Activated CD8-positive, alpha-beta T cell treated with anti-CD3 and anti-CD28 coated beads, Interleukin-2, amount 10 ng/mL, durations not matched to agents 7 days and 5 days (primary cell): ENCODE measurements around the gene SH3YL1. TPM values are rescaled to one million over a fixed set of nuclear protein-coding genes. Genes with fewer than 3 reads are reported as not detected.
A peak's percentile ranks its signal among the peaks of the same experiment; 100 is the strongest.

Experiments used
- ATAC-seq: fragments of 150-1000 bp; cut with Tn5 transposase; one replicate; pipeline ENCODE4 v1.10.0; 2021; ENCODE audit warnings: moderate library complexity
- CTCF ChIA-PET: fragments of 350-600 bp; sonication (Branson Sonifier 250); formaldehyde crosslinking; loops from one replicate; lab custom pipeline; 2021; ENCODE audit warnings: antibody characterized with exemption; lab: Charles Lee
- POLR2A ChIA-PET: fragments of 350-600 bp; sonication (Branson Sonifier 250); formaldehyde crosslinking; loops from one replicate; lab custom pipeline; 2021; ENCODE audit warnings: antibody characterized with exemption; lab: Charles Lee
- DNase-seq: peaks from one replicate; pipeline ENCODE4 v3.0.0-alpha.2; 2020
- H3K27ac Mint-ChIP-seq: one replicate; pipeline ENCODE4 v1.8.0; 2021; ENCODE audit warnings: mild to moderate bottlenecking, mixed read lengths
- H3K27me3 Mint-ChIP-seq: one replicate; pipeline ENCODE4 v1.8.0; 2021; ENCODE audit warnings: low read depth, mixed read lengths
- H3K36me3 Mint-ChIP-seq: one replicate; pipeline ENCODE4 v1.8.0; 2021; ENCODE audit warnings: low read depth, mixed read lengths
- H3K4me1 Mint-ChIP-seq: one replicate; pipeline ENCODE4 v1.8.0; 2021; ENCODE audit warnings: low read depth, mixed read lengths
- H3K4me3 Mint-ChIP-seq: one replicate; pipeline ENCODE4 v1.8.0; 2021; ENCODE audit warnings: mild to moderate bottlenecking, mixed read lengths
- H3K9me3 Mint-ChIP-seq: one replicate; pipeline ENCODE4 v1.8.0; 2022; ENCODE audit warnings: mixed read lengths; ENCODE audit not compliant: insufficient read depth
- total RNA-seq, 2 experiments: library from RNA; stranded (reverse); gene quantifications; one replicate each; pipeline ENCODE4 v1.2.3, GENCODE V29; 2021

Gene SH3YL1
- total RNA-seq, 2 experiments from 2014 or later: 10.9 to 13.2 TPM

- Mint-ChIP-seq H3K9me3 (peaks cover 16% of the 10 kb centered on the region), H3K27me3 (no peaks in the 10 kb centered on the region), H3K4me1 (no peaks in the 10 kb centered on the region), H3K27ac (no peak overlapping the region), H3K36me3 (peaks cover 13% of the 10 kb centered on the region), H3K4me3 (no peak overlapping the region)
- ChIA-PET POLR2A (no interaction called here), CTCF (interaction anchor here (1.3 kb wide), 1 partner anchor 382 kb away, joined by 3 read pairs; no protein-coding TSS in a partner anchor)
- DNase-seq: no peak
- no peak for ATAC-seq
Measured at GRCh38 chr2:254241-254640, 9.6 kb downstream of the SH3YL1 start.

- Mint-ChIP-seq H3K4me3 (no peak overlapping the region), H3K9me3 (peaks cover 11% of the 10 kb centered on the region), H3K36me3 (peaks cover 4% of the 10 kb centered on the region), H3K27ac (no peak overlapping the region), H3K4me1 (no peaks in the 10 kb centered on the region), H3K27me3 (no peaks in the 10 kb centered on the region)
- ChIA-PET CTCF (no interaction called here), POLR2A (no interaction called here)
- DNase-seq (no peak), ATAC-seq (no peak)
Measured at GRCh38 chr2:253202-253638, 10.6 kb downstream of the SH3YL1 start.

GRCh38 chr2:252001-252602 lies 11.7 kb downstream of the SH3YL1 start:
- no peaks in the 10 kb centered on the region for H3K4me1 Mint-ChIP-seq
- ATAC-seq: no peak
- no peaks in the 10 kb centered on the region for H3K36me3 Mint-ChIP-seq
- no peaks in the 10 kb centered on the region for H3K9me3 Mint-ChIP-seq
- H3K27me3 Mint-ChIP-seq: no peaks in the 10 kb centered on the region
- H3K27ac Mint-ChIP-seq: no peak overlapping the region
- H3K4me3 Mint-ChIP-seq: no peak overlapping the region
- ChIA-PET CTCF (no interaction called here), POLR2A (no interaction called here)
- DNase-seq: no peak

- no peak for DNase-seq
- no peaks in the 10 kb centered on the region for H3K9me3 Mint-ChIP-seq
- no peaks in the 10 kb centered on the region for H3K36me3 Mint-ChIP-seq
- peaks cover 3% of the 10 kb centered on the region for H3K4me1 Mint-ChIP-seq
- ChIA-PET POLR2A (no interaction called here), CTCF (interaction anchor here (1.1 kb wide), 1 partner anchor 35 kb away, joined by 5 read pairs; no protein-coding TSS in a partner anchor)
- H3K27ac Mint-ChIP-seq: no peak overlapping the region
- no peak overlapping the region for H3K4me3 Mint-ChIP-seq
- H3K27me3 Mint-ChIP-seq: no peaks in the 10 kb centered on the region
- no peak for ATAC-seq
Measured at GRCh38 chr2:249538-250042, 14.2 kb downstream of the SH3YL1 start.

- ChIA-PET POLR2A (no interaction called here), CTCF (interaction anchor here (1.1 kb wide), 1 partner anchor 36 kb away, joined by 5 read pairs; no protein-coding TSS in a partner anchor)
- H3K27me3 Mint-ChIP-seq: no peaks in the 10 kb centered on the region
- H3K4me3 Mint-ChIP-seq: no peak overlapping the region
- no peak overlapping the region for H3K27ac Mint-ChIP-seq
- no peaks in the 10 kb centered on the region for H3K36me3 Mint-ChIP-seq
- H3K4me1 Mint-ChIP-seq: peaks cover 3% of the 10 kb centered on the region
- H3K9me3 Mint-ChIP-seq: no peaks in the 10 kb centered on the region
- DNase-seq: no peak
- ATAC-seq: no peak
Measured at GRCh38 chr2:248724-249123, 15.1 kb downstream of the SH3YL1 start.

GRCh38 chr2:246489-247144 lies 17.2 kb downstream of the SH3YL1 start:
- no peak overlapping the region for H3K27ac Mint-ChIP-seq
- peak; percentile 42 for ATAC-seq

GRCh38 chr2:244547-244946 lies 19.3 kb downstream of the SH3YL1 start:
- CTCF ChIA-PET: no interaction called here
- POLR2A ChIA-PET: no interaction called here
- DNase-seq (no peak), ATAC-seq (no peak)
- no peaks in the 10 kb centered on the region for H3K9me3 Mint-ChIP-seq
- H3K4me3 Mint-ChIP-seq: no peak overlapping the region
- H3K27me3 Mint-ChIP-seq: no peaks in the 10 kb centered on the region
- H3K4me1 Mint-ChIP-seq: peaks cover 3% of the 10 kb centered on the region
- H3K27ac Mint-ChIP-seq: no peak overlapping the region
- peaks cover 9% of the 10 kb centered on the region for H3K36me3 Mint-ChIP-seq

More at GRCh38 chr2:246489-247144, 17.2 kb downstream of the SH3YL1 start:
- Mint-ChIP-seq H3K36me3 (peaks cover 4% of the 10 kb centered on the region), H3K9me3 (no peaks in the 10 kb centered on the region), H3K4me1 (peaks cover 3% of the 10 kb centered on the region), H3K4me3 (no peak overlapping the region), H3K27me3 (no peaks in the 10 kb centered on the region)
- POLR2A ChIA-PET: no interaction called here
- peak; percentile 51 for DNase-seq
- CTCF ChIA-PET: interaction anchor here (0.7 to 3.3 kb wide), 16 partner anchors 9 to 417 kb away, joined by 3 to 25 read pairs (median 4); no protein-coding TSS in a partner anchor

GRCh38 chr2:238869-239268 lies 25.0 kb downstream of the SH3YL1 start:
- H3K4me1 Mint-ChIP-seq: no peaks in the 10 kb centered on the region
- H3K9me3 Mint-ChIP-seq: no peaks in the 10 kb centered on the region
- no peak for DNase-seq
- no peak for ATAC-seq
- no peak overlapping the region for H3K4me3 Mint-ChIP-seq
- CTCF ChIA-PET: no interaction called here
- POLR2A ChIA-PET: no interaction called here
- peaks cover 9% of the 10 kb centered on the region for H3K36me3 Mint-ChIP-seq
- H3K27me3 Mint-ChIP-seq: no peaks in the 10 kb centered on the region
- no peak overlapping the region for H3K27ac Mint-ChIP-seq

- Mint-ChIP-seq H3K4me1 (no peaks in the 10 kb centered on the region), H3K4me3 (no peak overlapping the region), H3K9me3 (no peaks in the 10 kb centered on the region), H3K27me3 (no peaks in the 10 kb centered on the region), H3K27ac (no peak overlapping the region), H3K36me3 (peaks cover 9% of the 10 kb centered on the region)
- POLR2A ChIA-PET: no interaction called here
- DNase-seq: no peak
- CTCF ChIA-PET: no interaction called here
- no peak for ATAC-seq
Measured at GRCh38 chr2:238431-238830, 25.4 kb downstream of the SH3YL1 start.

- Mint-ChIP-seq H3K36me3 (peaks cover 6% of the 10 kb centered on the region), H3K4me1 (no peaks in the 10 kb centered on the region), H3K9me3 (no peaks in the 10 kb centered on the region), H3K27ac (no peak overlapping the region), H3K4me3 (no peak overlapping the region), H3K27me3 (no peaks in the 10 kb centered on the region)
- POLR2A ChIA-PET: no interaction called here
- ATAC-seq: no peak
- CTCF ChIA-PET: no interaction called here
- no peak for DNase-seq
Measured at GRCh38 chr2:237878-238277, 26.0 kb downstream of the SH3YL1 start.

GRCh38 chr2:236993-237539 lies 26.8 kb downstream of the SH3YL1 start:
- Mint-ChIP-seq H3K9me3 (no peaks in the 10 kb centered on the region), H3K27ac (no peak overlapping the region), H3K27me3 (no peaks in the 10 kb centered on the region), H3K36me3 (peaks cover 6% of the 10 kb centered on the region), H3K4me3 (no peak overlapping the region), H3K4me1 (no peaks in the 10 kb centered on the region)
- ChIA-PET CTCF (interaction anchor here (0.8 kb wide), 1 partner anchor 9 kb away, joined by 4 read pairs; no protein-coding TSS in a partner anchor), POLR2A (no interaction called here)
- DNase-seq: no peak
- ATAC-seq: no peak

GRCh38 chr2:234421-234820 lies 29.4 kb downstream of the SH3YL1 start:
- no peaks in the 10 kb centered on the region for H3K27me3 Mint-ChIP-seq
- ChIA-PET POLR2A (interaction anchor here (0.6 kb wide), 1 partner anchor 274 kb away, joined by 3 read pairs; no protein-coding TSS in a partner anchor), CTCF (interaction anchor here (2.4 kb wide), 1 partner anchor 13 kb away, joined by 9 read pairs; no protein-coding TSS in a partner anchor)
- no peak overlapping the region for H3K4me3 Mint-ChIP-seq
- no peaks in the 10 kb centered on the region for H3K4me1 Mint-ChIP-seq
- H3K36me3 Mint-ChIP-seq: no peaks in the 10 kb centered on the region
- H3K27ac Mint-ChIP-seq: no peak overlapping the region
- ATAC-seq (no peak), DNase-seq (no peak)
- no peaks in the 10 kb centered on the region for H3K9me3 Mint-ChIP-seq
